Fibroblast of skin of left biceps (primary cell): ENCODE measurements around the gene BAG5.

ENCODE experiments used
- DNase-seq, 2 experiments: peaks; one replicate each; pipeline ENCODE4 v3.0.0-alpha.2; 2013; ENCODE audit warnings: low read depth in 2 of 2

Gene BAG5

DNA sequence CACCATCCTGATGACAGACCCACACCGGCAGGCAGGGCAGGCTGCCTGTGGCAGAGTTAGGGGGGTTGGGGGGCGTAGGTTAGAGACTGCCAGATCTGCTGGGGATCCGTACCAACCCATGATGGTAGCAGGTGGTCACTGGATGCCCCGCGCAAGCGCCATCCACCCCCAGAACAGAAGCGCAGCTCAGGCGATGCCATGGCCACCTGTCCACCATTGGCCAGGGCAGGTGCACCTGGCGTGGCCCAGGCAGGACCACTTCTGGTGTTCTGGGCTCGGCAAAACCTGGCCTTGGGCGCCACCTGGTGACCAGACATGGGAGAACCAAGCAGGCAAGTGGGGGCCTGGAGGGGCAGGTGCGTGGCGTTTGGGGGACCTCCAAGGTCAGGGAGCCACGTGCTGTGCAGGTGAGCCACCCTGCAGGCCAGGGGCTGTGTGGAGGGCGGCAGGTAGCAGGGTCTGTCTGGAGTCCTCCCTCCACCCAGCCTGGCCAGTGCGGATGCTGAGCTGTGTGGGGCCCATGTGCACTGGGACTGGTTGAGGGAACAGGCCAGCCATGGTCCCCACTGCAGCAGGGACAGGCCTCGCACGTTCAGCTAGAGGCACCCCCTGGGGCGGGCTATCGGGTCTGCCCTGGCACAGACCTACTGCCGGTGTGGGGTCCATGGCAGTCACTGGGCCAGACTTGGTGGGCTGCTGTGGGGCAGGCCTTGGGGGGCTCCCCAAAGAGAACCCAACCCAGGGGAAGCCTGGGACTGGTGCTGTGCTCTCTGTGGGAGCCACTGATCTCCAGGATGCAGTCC is 15.6 kb downstream of the BAG5 start:
- DNase-seq = no peak

DNA sequence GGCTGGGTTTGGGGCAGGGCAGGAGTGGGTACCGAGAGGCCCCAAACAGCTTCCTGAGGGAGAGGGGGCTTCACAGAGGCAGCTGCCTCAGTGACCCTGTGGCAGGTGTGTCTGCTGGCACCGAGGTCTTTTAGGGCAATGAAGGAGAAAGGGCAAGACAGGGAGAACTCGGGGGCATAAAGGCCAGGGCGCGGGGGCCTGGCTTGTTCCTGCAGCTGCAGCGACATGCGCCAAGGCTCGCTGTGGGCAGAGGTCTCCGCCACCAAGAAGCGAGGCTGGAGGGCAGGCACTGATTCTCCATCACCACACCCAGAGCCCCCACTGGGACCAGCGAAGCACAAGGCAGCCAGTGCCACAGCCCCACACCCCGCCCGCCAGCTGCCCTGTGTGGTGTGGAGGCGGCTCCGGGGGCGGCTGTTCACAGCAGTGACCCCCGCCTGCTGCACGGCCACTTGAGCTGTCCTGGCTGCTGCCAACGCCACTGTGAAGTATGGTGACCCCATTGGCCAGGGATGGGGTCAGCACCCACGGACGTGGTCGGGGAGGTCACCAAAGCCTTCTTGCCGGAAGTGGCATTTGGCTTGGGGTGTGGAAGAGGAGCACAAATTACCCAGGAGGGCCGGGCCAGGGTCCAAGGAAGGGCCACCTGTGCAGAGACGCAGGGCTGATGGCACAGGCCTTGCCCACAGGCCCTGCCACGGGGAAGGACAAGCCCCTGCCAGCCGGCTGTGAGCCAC is 16.4 kb downstream of the BAG5 start:
- DNase-seq = no peak

GRCh38 chr14:103545219-103545914 is 17.1 kb downstream of the BAG5 start:
- no peak for DNase-seq

- DNase-seq = no peak
Measured at GRCh38 chr14:103544388-103545218, 17.9 kb downstream of the BAG5 start.

GRCh38 chr14:103543721-103544387 is 18.6 kb downstream of the BAG5 start:
- no peak for DNase-seq

GRCh38 chr14:103543140-103543539 is 19.3 kb downstream of the BAG5 start:
- DNase-seq = no peak

GRCh38 chr14:103542605-103543088 is 19.8 kb downstream of the BAG5 start:
- no peak for DNase-seq

GRCh38 chr14:103541709-103542604 is 20.5 kb downstream of the BAG5 start:
- DNase-seq = no peak

DNA sequence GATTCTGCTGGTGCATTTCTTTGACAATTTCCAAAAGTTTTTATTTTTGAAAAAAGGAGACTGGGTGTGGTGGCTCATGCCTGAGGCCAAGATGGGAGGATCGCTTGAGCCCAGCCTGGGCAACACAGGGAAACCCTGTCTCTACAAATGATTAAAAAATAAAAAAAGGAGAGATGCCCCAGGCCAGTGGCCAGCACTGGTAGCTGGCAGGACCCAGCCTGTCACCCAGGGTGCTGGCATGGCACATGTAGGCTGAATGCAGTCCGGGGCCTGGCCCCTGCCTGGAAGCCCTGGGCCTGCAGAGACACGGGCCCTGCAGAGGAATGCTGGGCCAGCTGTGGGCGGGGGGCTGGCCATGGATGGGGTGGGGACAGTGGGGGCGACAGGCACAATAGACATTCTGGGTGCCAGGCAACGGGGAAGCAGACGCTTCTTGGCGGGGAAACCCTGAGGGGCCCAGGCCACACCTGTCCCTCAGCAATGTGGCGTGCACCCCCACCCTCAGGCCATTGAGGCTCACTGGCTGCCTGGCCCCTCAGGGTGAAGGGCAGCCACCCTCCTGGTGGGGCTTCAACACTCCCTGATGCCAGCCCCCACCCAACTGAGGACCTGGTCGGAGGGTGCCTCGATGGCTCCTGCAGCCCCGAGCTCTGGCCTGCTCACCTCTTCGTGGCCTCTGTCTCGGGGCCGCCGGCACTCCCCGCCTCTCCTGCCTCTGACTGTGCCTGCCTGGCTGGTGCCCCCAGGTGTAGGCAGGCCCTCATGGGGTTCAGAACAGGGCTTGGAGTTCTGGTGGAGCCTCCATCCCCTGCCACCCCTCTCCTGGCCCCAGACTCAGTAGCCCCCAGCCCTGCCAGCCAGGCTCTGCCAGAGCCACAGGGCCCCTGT is 21.4 kb downstream of the BAG5 start:
- DNase-seq = no peak

DNA sequence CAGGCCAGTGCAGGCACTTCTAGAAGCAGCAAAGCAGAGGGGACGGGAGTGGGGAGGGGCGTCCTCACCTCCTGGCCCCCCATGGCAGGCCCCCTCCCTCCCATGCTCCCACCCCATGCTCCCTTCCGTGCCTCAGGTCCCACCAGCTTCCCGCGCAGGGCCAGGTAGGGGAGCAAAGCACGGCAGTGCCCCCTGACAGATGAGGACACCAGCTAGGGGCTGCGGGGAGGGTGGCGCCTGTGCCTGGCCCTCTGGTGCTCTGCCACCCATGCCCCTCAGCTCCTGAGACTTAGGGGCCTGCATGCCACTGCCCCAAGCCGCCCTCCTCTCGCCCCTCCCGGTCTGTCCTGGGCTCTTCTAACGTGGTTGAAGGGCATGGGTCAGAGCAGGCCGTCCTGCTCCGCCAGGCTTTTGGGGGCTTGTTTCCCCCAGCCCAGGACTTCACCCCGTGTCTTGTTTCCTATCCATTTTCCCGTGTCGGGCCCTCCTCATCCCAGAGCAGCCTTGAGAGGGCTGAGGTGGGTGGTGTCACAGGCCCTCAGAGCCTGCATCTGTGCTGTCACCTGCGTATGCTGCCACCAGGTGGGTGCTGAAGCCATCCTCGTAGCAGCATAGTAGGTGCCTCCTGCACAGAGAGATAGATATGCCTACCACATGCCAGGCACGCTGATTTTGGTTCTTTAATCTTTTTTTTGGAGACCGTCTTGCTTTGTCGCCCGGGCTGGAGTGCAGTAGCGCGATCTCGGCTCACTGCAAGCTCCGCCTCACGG is 23.2 kb downstream of the BAG5 start:
- no peak for DNase-seq

DNA sequence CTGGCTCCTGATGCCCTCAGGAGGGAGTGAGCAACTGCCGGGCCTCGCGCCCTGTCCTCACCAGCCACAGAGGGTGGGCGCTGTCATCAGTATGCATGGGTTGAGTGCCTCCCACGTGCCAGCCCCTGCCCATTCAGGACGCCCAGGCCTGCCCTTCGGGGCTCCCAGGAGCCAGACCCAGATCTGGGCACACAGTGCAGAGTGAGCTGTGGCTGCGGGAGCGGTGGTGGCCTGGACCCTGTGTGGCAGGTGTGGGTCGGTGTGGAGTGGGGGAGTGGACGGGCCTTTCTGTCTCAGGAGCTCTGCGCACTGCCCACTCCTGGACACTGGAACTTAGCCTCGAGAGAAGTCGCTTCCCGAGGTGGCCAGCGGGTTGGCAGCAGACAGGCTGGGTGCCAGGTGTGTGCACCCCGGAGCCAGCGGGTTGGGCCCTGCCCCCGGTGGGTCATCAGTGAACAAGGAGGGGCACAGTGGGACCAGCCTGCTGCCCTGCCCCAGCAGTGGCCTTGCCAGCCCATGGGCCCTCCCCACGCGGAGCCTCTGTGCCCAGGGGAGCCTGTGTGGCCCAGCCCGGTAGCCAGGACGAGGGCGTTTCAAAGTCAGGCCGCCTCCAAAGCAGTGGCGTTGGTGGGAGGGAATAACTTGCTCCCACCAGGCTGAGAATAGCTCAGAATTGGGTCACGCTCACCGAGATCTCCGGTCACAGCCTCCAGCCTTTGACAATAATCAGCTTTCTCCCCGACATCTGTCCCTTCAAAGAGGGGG is 24.0 kb downstream of the BAG5 start:
- DNase-seq = no peak

DNA sequence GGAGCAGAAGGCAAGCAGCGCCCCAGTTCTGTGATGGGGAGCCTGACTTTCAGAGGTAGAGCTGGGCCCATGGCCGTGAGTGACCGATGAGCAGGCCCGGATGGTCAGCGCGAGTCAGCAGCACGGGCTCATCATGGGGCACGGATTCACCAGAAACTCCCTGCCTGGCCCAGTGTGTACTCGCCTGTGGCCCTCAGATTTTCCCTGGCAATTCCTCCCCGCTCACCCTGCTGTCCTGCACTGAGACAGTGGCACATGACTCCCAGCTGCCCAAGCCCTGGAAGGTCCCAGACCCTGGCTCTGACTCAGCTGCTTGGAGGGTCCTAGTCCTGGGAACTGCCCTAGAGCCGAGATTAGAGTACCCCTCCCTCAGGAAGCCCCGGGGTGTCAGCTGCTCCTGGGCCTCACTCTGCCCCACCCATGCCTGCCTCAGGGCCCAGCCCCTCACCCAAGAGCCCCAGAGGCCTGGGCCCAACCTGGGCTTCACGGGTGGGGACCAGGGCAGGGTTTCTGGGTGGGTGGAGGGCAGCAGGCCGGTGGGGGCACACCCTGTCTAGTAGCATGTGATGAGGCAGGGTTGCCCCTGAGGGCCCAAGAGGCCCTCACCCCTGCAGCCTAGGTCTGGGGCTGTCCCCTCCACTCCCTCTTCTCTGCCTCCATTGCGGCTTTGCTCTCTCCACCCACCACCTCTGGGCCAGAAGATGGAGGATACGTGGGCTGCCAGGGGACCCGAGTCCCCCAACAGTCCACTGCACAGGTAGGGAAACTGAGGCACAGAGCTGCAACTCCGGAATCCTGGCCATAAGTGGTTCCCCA is 25.1 kb downstream of the BAG5 start:
- no peak for DNase-seq

- DNase-seq = no peak
Measured at GRCh38 chr14:103536693-103537092, 25.8 kb downstream of the BAG5 start.

DNA sequence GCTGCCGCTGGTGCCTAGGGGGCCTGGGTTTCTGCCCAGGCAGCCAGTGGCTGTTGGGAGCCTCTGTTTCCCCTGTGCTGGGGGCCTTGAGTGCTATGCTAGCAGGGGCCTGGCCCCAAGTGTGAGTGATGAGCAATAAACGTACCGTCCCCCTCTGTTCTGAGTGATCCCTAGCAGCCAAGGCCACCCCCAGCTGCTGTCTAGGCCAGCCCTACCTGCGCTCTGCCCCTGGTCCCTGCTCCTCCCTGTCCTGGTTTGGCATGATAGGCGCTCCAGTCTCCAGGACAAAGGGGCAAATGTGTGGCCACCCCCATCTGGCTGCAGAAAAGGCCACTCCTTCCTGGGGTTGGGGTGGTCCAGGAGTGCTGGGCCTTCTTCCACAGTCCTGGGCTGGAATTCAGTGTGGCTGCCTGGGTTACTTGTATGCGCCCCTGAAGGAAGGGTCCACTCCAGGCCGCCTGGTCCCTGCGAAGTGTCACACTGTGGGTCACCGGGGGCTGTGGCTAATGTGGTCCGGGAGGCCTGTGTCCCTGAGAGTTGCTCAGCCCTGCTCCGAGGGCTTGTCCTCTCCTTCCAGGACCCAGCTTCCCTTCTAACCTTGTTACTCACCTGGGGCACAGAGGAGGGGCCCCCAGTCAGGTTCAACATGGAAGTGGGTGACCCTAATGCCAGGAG is 26.4 kb downstream of the BAG5 start:
- DNase-seq = no peak

GRCh38 chr14:103535081-103535890 is 27.2 kb downstream of the BAG5 start:
- DNase-seq = no peak
